K562 (cell line): ENCODE data around the gene REPS1. TPM values are rescaled to one million over a fixed set of nuclear protein-coding genes. Genes with fewer than 3 reads are reported as not detected.

Experiments used
- ATF7 ChIP-seq: fragments of 450-650 bp; IDR thresholded peaks from 2 replicates; pipeline ENCODE4 v1.7.1; 2014; ENCODE audit warnings: mild to moderate bottlenecking, moderate library complexity
- BHLHE40 ChIP-seq: IDR thresholded peaks from 2 replicates; pipeline ENCODE4 v1.6.1; 2011; ENCODE audit warnings: low read length, improper control_type of control experiment
- CREB1 ChIP-seq, 2 experiments: sonication (generic) in 1 of 2; formaldehyde crosslinking in 1 of 2; IDR thresholded peaks; 2 replicates each; pipeline versions ENCODE4 v1.6.1 to v1.8.0; 2012 to 2022; ENCODE audit warnings: inconsistent platforms in 1 of 2, mild to moderate bottlenecking in 1 of 2, missing genetic modification reagents in 1 of 2, moderate library complexity in 1 of 2
- HDAC1 ChIP-seq, 2 experiments: fragments of 450-650 bp; IDR thresholded peaks; 2 replicates each; pipeline ENCODE4 v1.6.1; 2016 to 2017; ENCODE audit warnings: inconsistent platforms in 1 of 2, mild to moderate bottlenecking in 1 of 2, moderate library complexity in 1 of 2
- MYNN ChIP-seq, 2 experiments: sonication (generic); formaldehyde crosslinking in 1 of 2; IDR thresholded peaks; 2 replicates each; pipeline versions ENCODE4 v1.5.0 to v1.6.1; 2016 to 2020; ENCODE audit warnings: antibody characterized with exemption in 1 of 2, missing genetic modification reagents in 1 of 2
- SNRNP70 ChIP-seq: fragments of 200-400 bp; formaldehyde crosslinking; optimal IDR thresholded peaks from 2 replicates; pipeline ENCODE3; 2017; ENCODE audit warnings: low read depth, low read length
- ZBTB17 ChIP-seq: fragments of 450-650 bp; formaldehyde crosslinking; IDR thresholded peaks from 2 replicates; pipeline ENCODE4 v1.4.0; 2020; ENCODE audit warnings: mild to moderate bottlenecking
- ZKSCAN8 ChIP-seq: fragments of 200-800 bp; sonication (Bioruptor generic); IDR thresholded peaks from 2 replicates; pipeline ENCODE4 v1.6.1; 2016; ENCODE audit warnings: missing genetic modification characterization, missing compliant biosample characterization
- ZNF140 ChIP-seq: fragments of 250-450 bp; sonication (Bioruptor Pico); IDR thresholded peaks from 2 replicates; pipeline ENCODE4 v1.8.0; 2021; ENCODE audit warnings: moderate library complexity, mild to moderate bottlenecking, inconsistent platforms
- ZNF263 ChIP-seq: sonication (generic); formaldehyde crosslinking; IDR thresholded peaks from 2 replicates; pipeline ENCODE4 v1.8.0; 2022; ENCODE audit warnings: mild to moderate bottlenecking, missing genetic modification reagents, borderline replicate concordance
- ZNF274 ChIP-seq: IDR thresholded peaks from 2 replicates; pipeline ENCODE4 v1.6.1; 2011; ENCODE audit warnings: low read depth, mild to moderate bottlenecking, low read length, moderate library complexity, borderline replicate concordance
- polyA plus RNA-seq, 8 experiments: library from polyadenylated mRNA; depleted of rRNA in 4 of 8; stranded (reverse) in 5 of 8; unstranded in 3 of 8; fragments of >200 nt; fragmentation: Nextera tagmentation in 2 of 8; fragmentation: Illumina TruSeq in 1 of 8; extraction: Ambion mirVana in 2 of 8; extraction: Trizol in 1 of 8; gene quantifications; 2 replicates each; pipeline versions ENCODE4 v1.2.1 to v1.2.3, GENCODE V29; 2011 to 2014; ENCODE audit warnings: inconsistent platforms in 1 of 8, missing spikeins in 1 of 8
- total RNA-seq, 7 experiments: library from RNA; depleted of rRNA in 6 of 7; stranded (reverse); fragments of >200 nt in 6 of 7; fragmentation: Illumina TruSeq in 2 of 7; extraction: Trizol in 2 of 7; gene quantifications; 2 replicates each; pipeline versions ENCODE4 v1.2.1 to v1.2.3, GENCODE V29; 2011 to 2021; ENCODE audit warnings: low replicate concordance in 1 of 7
- TF ChIP-seq, protein P1 (sequence below): fragments of 450-650 bp; IDR thresholded peaks from 2 replicates; pipeline ENCODE4 v1.6.1; 2016; ENCODE audit warnings: mild to moderate bottlenecking
- TF ChIP-seq, protein P2 (sequence below): fragments of 450-650 bp; formaldehyde crosslinking; IDR thresholded peaks from 2 replicates; pipeline ENCODE4 v1.4.0; 2020; ENCODE audit warnings: mild to moderate bottlenecking, moderate library complexity
- TF ChIP-seq, protein P3 (sequence below): fragments of 450-650 bp; IDR thresholded peaks from 2 replicates; pipeline ENCODE4 v1.6.1; 2016; ENCODE audit warnings: borderline replicate concordance
- TF ChIP-seq, protein P4 (sequence below): fragments of 200-800 bp; sonication (Bioruptor generic); IDR thresholded peaks from 2 replicates; pipeline ENCODE4 v1.6.1; 2017; ENCODE audit warnings: missing genetic modification characterization, missing compliant biosample characterization
- TF ChIP-seq, protein P5 (sequence below): IDR thresholded peaks from 2 replicates; pipeline ENCODE4 v1.6.1; 2011; ENCODE audit warnings: borderline replicate concordance, low read depth, mild to moderate bottlenecking, moderate library complexity, low read length; ENCODE audit not compliant: insufficient read depth, poor library complexity, severe bottlenecking

Gene REPS1
- total and polyA plus RNA-seq, 9 of the 15 experiments (the other 6 are each of a cell fraction or from before 2014, with no cell fraction given), result 7.9 to 36.0 (median 27.8) TPM

DNA sequence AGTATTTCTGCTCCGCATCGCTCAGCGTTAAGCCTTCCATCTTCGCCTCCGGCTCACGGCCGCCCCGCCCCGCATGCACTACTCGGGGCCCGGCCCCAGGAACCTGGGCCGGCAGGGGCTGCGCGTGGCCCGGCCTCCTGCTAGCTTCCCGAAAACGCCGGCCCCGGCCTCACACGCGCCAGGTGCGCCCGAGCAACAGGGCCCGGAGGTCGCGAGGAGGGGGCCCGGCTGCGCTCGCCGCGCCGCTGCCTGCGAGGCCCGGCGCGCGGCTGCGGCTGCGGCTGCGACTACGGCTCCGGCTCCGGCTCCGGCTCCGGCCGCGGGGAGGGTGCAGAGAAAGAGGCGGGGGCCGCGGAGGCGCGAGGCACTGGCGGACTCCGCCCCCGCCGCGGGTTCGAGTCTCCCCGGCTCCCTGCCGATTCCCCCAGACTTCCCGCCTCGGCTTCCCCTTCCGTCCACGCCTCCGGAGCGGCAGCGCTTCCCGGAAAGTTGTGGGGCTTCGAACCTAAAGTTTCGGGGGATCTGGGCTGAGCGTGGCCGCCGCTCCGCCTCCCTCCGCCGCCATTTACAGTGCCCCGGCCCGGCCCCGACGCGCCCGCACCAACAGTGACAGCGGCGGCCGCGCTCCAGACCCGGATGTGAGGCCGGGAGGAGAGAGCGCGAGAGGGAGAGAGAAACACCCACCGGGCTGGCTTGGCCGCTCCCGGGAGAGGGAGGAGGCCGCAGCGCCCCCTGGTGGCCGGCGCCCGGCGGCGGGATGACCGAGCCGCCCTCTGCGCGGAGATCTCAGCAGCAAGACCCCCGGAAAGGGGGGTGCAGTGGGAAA is at the start of gene REPS1 (continued):
- TF ChIP-seq, protein P1, sequence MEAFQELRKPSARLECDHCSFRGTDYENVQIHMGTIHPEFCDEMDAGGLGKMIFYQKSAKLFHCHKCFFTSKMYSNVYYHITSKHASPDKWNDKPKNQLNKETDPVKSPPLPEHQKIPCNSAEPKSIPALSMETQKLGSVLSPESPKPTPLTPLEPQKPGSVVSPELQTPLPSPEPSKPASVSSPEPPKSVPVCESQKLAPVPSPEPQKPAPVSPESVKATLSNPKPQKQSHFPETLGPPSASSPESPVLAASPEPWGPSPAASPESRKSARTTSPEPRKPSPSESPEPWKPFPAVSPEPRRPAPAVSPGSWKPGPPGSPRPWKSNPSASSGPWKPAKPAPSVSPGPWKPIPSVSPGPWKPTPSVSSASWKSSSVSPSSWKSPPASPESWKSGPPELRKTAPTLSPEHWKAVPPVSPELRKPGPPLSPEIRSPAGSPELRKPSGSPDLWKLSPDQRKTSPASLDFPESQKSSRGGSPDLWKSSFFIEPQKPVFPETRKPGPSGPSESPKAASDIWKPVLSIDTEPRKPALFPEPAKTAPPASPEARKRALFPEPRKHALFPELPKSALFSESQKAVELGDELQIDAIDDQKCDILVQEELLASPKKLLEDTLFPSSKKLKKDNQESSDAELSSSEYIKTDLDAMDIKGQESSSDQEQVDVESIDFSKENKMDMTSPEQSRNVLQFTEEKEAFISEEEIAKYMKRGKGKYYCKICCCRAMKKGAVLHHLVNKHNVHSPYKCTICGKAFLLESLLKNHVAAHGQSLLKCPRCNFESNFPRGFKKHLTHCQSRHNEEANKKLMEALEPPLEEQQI, result 0 out of 2 replicates have a peak, but pooled peaks have one; percentile 12
- TF ChIP-seq SNRNP70, result no peak
- no peak for TF ChIP-seq BHLHE40
- TF ChIP-seq, protein P2, sequence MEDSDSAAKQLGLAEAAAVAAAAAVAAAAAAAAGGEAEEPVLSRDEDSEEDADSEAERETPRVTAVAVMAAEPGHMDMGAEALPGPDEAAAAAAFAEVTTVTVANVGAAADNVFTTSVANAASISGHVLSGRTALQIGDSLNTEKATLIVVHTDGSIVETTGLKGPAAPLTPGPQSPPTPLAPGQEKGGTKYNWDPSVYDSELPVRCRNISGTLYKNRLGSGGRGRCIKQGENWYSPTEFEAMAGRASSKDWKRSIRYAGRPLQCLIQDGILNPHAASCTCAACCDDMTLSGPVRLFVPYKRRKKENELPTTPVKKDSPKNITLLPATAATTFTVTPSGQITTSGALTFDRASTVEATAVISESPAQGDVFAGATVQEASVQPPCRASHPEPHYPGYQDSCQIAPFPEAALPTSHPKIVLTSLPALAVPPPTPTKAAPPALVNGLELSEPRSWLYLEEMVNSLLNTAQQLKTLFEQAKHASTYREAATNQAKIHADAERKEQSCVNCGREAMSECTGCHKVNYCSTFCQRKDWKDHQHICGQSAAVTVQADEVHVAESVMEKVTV (CRISPR knock-in tag), result peak; percentile 70
- TF ChIP-seq, protein P3, sequence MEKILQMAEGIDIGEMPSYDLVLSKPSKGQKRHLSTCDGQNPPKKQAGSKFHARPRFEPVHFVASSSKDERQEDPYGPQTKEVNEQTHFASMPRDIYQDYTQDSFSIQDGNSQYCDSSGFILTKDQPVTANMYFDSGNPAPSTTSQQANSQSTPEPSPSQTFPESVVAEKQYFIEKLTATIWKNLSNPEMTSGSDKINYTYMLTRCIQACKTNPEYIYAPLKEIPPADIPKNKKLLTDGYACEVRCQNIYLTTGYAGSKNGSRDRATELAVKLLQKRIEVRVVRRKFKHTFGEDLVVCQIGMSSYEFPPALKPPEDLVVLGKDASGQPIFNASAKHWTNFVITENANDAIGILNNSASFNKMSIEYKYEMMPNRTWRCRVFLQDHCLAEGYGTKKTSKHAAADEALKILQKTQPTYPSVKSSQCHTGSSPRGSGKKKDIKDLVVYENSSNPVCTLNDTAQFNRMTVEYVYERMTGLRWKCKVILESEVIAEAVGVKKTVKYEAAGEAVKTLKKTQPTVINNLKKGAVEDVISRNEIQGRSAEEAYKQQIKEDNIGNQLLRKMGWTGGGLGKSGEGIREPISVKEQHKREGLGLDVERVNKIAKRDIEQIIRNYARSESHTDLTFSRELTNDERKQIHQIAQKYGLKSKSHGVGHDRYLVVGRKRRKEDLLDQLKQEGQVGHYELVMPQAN, result peak; percentile 59; the same call in 1 of the 2 replicates
- TF ChIP-seq CREB1 (IDR thresholded peaks at IDR 0.05), result peak; percentile 66; the same call in 1 of the 2 replicates
- peak; percentile 40; the same call in 1 of the 2 replicates for TF ChIP-seq CREB1 (CRISPR knock-in tag; IDR thresholded peaks at IDR 0.05)
- peak; percentile 69; the same call in 1 of the 2 replicates for TF ChIP-seq ATF7
- no peak for TF ChIP-seq ZNF274
- TF ChIP-seq, protein P4, sequence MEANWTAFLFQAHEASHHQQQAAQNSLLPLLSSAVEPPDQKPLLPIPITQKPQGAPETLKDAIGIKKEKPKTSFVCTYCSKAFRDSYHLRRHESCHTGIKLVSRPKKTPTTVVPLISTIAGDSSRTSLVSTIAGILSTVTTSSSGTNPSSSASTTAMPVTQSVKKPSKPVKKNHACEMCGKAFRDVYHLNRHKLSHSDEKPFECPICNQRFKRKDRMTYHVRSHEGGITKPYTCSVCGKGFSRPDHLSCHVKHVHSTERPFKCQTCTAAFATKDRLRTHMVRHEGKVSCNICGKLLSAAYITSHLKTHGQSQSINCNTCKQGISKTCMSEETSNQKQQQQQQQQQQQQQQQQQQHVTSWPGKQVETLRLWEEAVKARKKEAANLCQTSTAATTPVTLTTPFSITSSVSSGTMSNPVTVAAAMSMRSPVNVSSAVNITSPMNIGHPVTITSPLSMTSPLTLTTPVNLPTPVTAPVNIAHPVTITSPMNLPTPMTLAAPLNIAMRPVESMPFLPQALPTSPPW (CRISPR knock-in tag), result peak; percentile 64
- no peak for TF ChIP-seq ZNF140
- no peak for TF ChIP-seq ZNF263
- no peak for TF ChIP-seq ZBTB17
- TF ChIP-seq, protein P5, sequence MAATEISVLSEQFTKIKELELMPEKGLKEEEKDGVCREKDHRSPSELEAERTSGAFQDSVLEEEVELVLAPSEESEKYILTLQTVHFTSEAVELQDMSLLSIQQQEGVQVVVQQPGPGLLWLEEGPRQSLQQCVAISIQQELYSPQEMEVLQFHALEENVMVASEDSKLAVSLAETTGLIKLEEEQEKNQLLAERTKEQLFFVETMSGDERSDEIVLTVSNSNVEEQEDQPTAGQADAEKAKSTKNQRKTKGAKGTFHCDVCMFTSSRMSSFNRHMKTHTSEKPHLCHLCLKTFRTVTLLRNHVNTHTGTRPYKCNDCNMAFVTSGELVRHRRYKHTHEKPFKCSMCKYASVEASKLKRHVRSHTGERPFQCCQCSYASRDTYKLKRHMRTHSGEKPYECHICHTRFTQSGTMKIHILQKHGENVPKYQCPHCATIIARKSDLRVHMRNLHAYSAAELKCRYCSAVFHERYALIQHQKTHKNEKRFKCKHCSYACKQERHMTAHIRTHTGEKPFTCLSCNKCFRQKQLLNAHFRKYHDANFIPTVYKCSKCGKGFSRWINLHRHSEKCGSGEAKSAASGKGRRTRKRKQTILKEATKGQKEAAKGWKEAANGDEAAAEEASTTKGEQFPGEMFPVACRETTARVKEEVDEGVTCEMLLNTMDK, result peak; percentile 89
- peak in 1 of 2 experiments; percentile 78; a peak in 2 of 4 replicates for TF ChIP-seq HDAC1 (IDR thresholded peaks at IDR 0.05)
- TF ChIP-seq ZKSCAN8 (CRISPR knock-in tag), result no peak
- TF ChIP-seq MYNN (IDR thresholded peaks at IDR 0.05), result no peak
- no peak for TF ChIP-seq MYNN (CRISPR knock-in tag; IDR thresholded peaks at IDR 0.05)
